ENCODE results near the gene TCF7L2. TPM values are rescaled to one million over a fixed set of nuclear protein-coding genes. Genes with fewer than 3 reads are reported as not detected.

TCF7L2 gene
- total and polyA plus RNA-seq, 9 of the 15 experiments (the other 6 are each of a cell fraction or from before 2014, with no cell fraction given), result 0.32 to 2.8 (median 0.92) TPM

GRCh38 chr10:113005380-113005779, 55.3 kb downstream of the TCF7L2 start:
- FAIRE-seq, result no peak
- Histone ChIP-seq H3K9me3 (replicated peaks; ENCODE audit: control insufficient read depth, insufficient read depth, low read depth, low read length) (no peaks in the 10 kb centered on the region), H3K36me3 (ENCODE audit: control insufficient read depth, insufficient read depth, low read length) (no peaks in the 10 kb centered on the region), H3K27ac (ENCODE audit: extremely low read depth, low read depth, low read length) (no peak overlapping the region), H3K4me3 (no peak overlapping the region), H3K9ac (ENCODE audit: insufficient read depth in 1 of 2, low read depth in 2 of 2, low read length in 2 of 2) (no peak overlapping the region), H2AFZ (ENCODE audit: low read depth, low read length) (no peak overlapping the region), H3K79me2 (ENCODE audit: control insufficient read depth, insufficient read depth, low read length) (no peaks in the 10 kb centered on the region), H3K4me2 (ENCODE audit: insufficient read depth, low read length) (no peak overlapping the region), H3K27me3 (ENCODE audit: control insufficient read depth in 2 of 2, insufficient read depth in 2 of 2, low read length in 2 of 2) (peaks cover 2 to 20% of the 10 kb centered on the region in 2 experiments; a peak in 2 of 5 replicates), H4K20me1 (replicated peaks; ENCODE audit: control insufficient read depth, insufficient read depth, low read length) (peaks cover 3% of the 10 kb centered on the region; the same call in 1 of the 2 replicates), H3K4me1 (replicated peaks in 1 of 2; ENCODE audit: control insufficient read depth in 2 of 2, insufficient read depth in 2 of 2, low read length in 2 of 2) (peaks cover 0 to 13% of the 10 kb centered on the region in 2 experiments; a peak in 3 of 5 replicates), H3K9me1 (ENCODE audit: control insufficient read depth, insufficient read depth, low read length) (no peaks in the 10 kb centered on the region)
- CTCF ChIA-PET (ENCODE audit: low intra/inter-chr PET ratio), result no interaction called here
- intact Hi-C loops (cut with micrococcal nuclease) (no loop called here), in situ Hi-C loops (cut with MboI) (no loop called here)
- 7% methylated on average over 3 of the region's 6 CpGs for WGBS (ENCODE audit: insufficient coverage, low coverage, missing lambda C conversion rate)
- TF ChIP-seq ZNF311 (CRISPR knock-in tag; IDR thresholded peaks at IDR 0.05) (no peak), ZNF197 (CRISPR knock-in tag; IDR thresholded peaks at IDR 0.05; ENCODE audit: low read depth) (no peak), NFYB (IDR thresholded peaks at IDR 0.05; ENCODE audit: extremely low read depth, insufficient read length) (no peak), HOXB6 (CRISPR knock-in tag; IDR thresholded peaks at IDR 0.05; ENCODE audit: borderline replicate concordance) (no peak), EWSR1 (IDR thresholded peaks at IDR 0.05; ENCODE audit: borderline replicate concordance, low read depth, partially characterized antibody) (no peak), U2AF1 (optimal IDR thresholded peaks at IDR 0.05; ENCODE audit: low read depth, low read length) (no peak), SETDB1 (IDR thresholded peaks at IDR 0.05; ENCODE audit: low read length) (no peak), MAFG (tag; conservative IDR thresholded peaks at IDR 0.05) (no peak), KDM2B (CRISPR knock-in tag; IDR thresholded peaks at IDR 0.05) (no peak), MAFF (IDR thresholded peaks at IDR 0.05; ENCODE audit: low read length) (no peak)
- TF ChIP-seq, protein P1, sequence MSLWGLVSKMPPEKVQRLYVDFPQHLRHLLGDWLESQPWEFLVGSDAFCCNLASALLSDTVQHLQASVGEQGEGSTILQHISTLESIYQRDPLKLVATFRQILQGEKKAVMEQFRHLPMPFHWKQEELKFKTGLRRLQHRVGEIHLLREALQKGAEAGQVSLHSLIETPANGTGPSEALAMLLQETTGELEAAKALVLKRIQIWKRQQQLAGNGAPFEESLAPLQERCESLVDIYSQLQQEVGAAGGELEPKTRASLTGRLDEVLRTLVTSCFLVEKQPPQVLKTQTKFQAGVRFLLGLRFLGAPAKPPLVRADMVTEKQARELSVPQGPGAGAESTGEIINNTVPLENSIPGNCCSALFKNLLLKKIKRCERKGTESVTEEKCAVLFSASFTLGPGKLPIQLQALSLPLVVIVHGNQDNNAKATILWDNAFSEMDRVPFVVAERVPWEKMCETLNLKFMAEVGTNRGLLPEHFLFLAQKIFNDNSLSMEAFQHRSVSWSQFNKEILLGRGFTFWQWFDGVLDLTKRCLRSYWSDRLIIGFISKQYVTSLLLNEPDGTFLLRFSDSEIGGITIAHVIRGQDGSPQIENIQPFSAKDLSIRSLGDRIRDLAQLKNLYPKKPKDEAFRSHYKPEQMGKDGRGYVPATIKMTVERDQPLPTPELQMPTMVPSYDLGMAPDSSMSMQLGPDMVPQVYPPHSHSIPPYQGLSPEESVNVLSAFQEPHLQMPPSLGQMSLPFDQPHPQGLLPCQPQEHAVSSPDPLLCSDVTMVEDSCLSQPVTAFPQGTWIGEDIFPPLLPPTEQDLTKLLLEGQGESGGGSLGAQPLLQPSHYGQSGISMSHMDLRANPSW (CRISPR knock-in tag; IDR thresholded peaks at IDR 0.05), result no peak
- TF ChIP-seq, protein P2, sequence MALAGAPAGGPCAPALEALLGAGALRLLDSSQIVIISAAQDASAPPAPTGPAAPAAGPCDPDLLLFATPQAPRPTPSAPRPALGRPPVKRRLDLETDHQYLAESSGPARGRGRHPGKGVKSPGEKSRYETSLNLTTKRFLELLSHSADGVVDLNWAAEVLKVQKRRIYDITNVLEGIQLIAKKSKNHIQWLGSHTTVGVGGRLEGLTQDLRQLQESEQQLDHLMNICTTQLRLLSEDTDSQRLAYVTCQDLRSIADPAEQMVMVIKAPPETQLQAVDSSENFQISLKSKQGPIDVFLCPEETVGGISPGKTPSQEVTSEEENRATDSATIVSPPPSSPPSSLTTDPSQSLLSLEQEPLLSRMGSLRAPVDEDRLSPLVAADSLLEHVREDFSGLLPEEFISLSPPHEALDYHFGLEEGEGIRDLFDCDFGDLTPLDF (CRISPR knock-in tag; IDR thresholded peaks at IDR 0.05), result no peak
- TF ChIP-seq, protein P3, sequence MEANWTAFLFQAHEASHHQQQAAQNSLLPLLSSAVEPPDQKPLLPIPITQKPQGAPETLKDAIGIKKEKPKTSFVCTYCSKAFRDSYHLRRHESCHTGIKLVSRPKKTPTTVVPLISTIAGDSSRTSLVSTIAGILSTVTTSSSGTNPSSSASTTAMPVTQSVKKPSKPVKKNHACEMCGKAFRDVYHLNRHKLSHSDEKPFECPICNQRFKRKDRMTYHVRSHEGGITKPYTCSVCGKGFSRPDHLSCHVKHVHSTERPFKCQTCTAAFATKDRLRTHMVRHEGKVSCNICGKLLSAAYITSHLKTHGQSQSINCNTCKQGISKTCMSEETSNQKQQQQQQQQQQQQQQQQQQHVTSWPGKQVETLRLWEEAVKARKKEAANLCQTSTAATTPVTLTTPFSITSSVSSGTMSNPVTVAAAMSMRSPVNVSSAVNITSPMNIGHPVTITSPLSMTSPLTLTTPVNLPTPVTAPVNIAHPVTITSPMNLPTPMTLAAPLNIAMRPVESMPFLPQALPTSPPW (CRISPR knock-in tag; IDR thresholded peaks at IDR 0.05), result no peak
- no peak for ATAC-seq
- POLR2A ChIA-PET, result no interaction called here
- no TSS peak for BruUV-seq (replicated peaks)
- no peak for DNase-seq (ENCODE audit: extremely low read depth in 1 of 4, low spot score in 3 of 4)
